ENCODE results near the gene PPFIA1.

DNA sequence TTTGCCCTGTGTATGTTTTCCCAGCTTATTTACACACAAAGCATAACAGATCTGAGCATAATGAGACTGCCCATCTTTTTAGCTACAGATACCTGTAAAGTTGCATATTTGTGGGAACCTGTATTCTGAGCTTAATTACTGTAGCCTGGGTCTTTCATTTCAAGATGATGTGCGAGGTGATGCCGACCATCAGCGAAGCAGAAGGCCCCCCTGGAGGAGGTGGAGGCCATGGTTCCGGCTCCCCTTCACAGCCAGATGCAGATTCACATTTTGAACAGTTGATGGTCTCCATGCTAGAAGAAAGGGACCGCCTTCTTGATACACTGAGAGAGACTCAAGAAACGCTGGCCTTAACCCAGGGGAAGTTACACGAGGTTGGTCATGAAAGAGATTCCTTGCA lies 1.5 kb downstream of the PPFIA1 start:
- no peak for TF ChIP-seq JUN (CRISPR knock-in tag; IDR thresholded peaks at IDR 0.05)
- TF ChIP-seq ZNF263 (CRISPR knock-in tag; IDR thresholded peaks at IDR 0.05) = no peak
- TF ChIP-seq NFIC (IDR thresholded peaks at IDR 0.05; ENCODE audit: low read length) = no peak
- TF ChIP-seq, protein P1, sequence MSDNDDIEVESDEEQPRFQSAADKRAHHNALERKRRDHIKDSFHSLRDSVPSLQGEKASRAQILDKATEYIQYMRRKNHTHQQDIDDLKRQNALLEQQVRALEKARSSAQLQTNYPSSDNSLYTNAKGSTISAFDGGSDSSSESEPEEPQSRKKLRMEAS (IDR thresholded peaks at IDR 0.05) = no peak
- no peak for TF ChIP-seq RAD51 (IDR thresholded peaks at IDR 0.05; ENCODE audit: borderline replicate concordance)
- no peak for TF ChIP-seq CTCF (CRISPR knock-in tag; IDR thresholded peaks at IDR 0.05)
- TF ChIP-seq, protein P2, sequence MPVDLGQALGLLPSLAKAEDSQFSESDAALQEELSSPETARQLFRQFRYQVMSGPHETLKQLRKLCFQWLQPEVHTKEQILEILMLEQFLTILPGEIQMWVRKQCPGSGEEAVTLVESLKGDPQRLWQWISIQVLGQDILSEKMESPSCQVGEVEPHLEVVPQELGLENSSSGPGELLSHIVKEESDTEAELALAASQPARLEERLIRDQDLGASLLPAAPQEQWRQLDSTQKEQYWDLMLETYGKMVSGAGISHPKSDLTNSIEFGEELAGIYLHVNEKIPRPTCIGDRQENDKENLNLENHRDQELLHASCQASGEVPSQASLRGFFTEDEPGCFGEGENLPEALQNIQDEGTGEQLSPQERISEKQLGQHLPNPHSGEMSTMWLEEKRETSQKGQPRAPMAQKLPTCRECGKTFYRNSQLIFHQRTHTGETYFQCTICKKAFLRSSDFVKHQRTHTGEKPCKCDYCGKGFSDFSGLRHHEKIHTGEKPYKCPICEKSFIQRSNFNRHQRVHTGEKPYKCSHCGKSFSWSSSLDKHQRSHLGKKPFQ (CRISPR knock-in tag; IDR thresholded peaks at IDR 0.05; ENCODE audit: insufficient replicate concordance) = no peak
- no peak for TF ChIP-seq ZBTB33 (CRISPR knock-in tag; IDR thresholded peaks at IDR 0.05)
- no peak for TF ChIP-seq JUND (CRISPR knock-in tag; IDR thresholded peaks at IDR 0.05)

Measured in HepG2 (cell line).